Spleen (tissue), 11 donors: ENCODE data around the gene IL36RN. TPM values are rescaled to one million over a fixed set of nuclear protein-coding genes. Genes with fewer than 3 reads are reported as not detected.

Experiments
- DNase-seq: peaks from one replicate; pipeline ENCODE4 v3.0.0-alpha.2; 2020
- H3K27ac ChIP-seq, 8 donors: fragments of 200-600 bp; sonication (generic) in 7 of 8; 1 replicate in 4 of 8; 2 replicates in 4 of 8; pipeline versions ENCODE4 v1.5.0 to v1.8.0; 2016 to 2021; ENCODE audit warnings: inconsistent platforms in 4 of 8, mild to moderate bottlenecking in 4 of 8, moderate library complexity in 1 of 8
- H3K27me3 ChIP-seq, 7 donors: fragments of 200-600 bp; sonication (generic) in 6 of 7; replicated peaks in 1 of 7; 1 replicate in 4 of 7; 2 replicates in 3 of 7; pipeline versions ENCODE4 v1.5.0 to v1.8.0; 2016 to 2021; ENCODE audit warnings: inconsistent platforms in 3 of 7, mild to moderate bottlenecking in 1 of 7
- H3K36me3 ChIP-seq, 6 donors: fragments of 200-600 bp; sonication (generic) in 5 of 6; 1 replicate in 4 of 6; 2 replicates in 2 of 6; pipeline versions ENCODE4 v1.5.0 to v1.8.0; 2016 to 2021; ENCODE audit warnings: inconsistent platforms in 2 of 6
- H3K4me1 ChIP-seq, 6 donors: fragments of 200-600 bp; sonication (generic) in 5 of 6; 1 replicate in 3 of 6; 2 replicates in 3 of 6; pipeline versions ENCODE4 v1.5.0 to v1.8.0; 2016 to 2021; ENCODE audit warnings: inconsistent platforms in 3 of 6
- H3K4me3 ChIP-seq, 8 donors: fragments of 200-600 bp; sonication (generic) in 7 of 8; 1 replicate in 4 of 8; 2 replicates in 4 of 8; pipeline versions ENCODE4 v1.5.0 to v1.8.0; 2016 to 2021; ENCODE audit warnings: inconsistent platforms in 4 of 8, mild to moderate bottlenecking in 4 of 8, moderate library complexity in 2 of 8
- H3K9me3 ChIP-seq, 8 donors: fragments of 200-600 bp; sonication (generic) in 7 of 8; 1 replicate in 4 of 8; 2 replicates in 4 of 8; pipeline versions ENCODE4 v1.5.0 to v1.8.0; 2016 to 2021; ENCODE audit warnings: inconsistent platforms in 4 of 8
- POLR2A ChIP-seq, 3 donors: fragments of 450-650 bp; IDR thresholded peaks; one replicate each; pipeline ENCODE4 v1.5.1; 2017; ENCODE audit warnings: antibody characterized with exemption in 3 of 3, mild to moderate bottlenecking in 1 of 3
- POLR2AphosphoS5 ChIP-seq, 3 donors: sonication (generic); formaldehyde crosslinking; IDR thresholded peaks; one replicate each; pipeline ENCODE4 v1.5.1; 2017; ENCODE audit warnings: antibody characterized with exemption in 3 of 3
- WGBS, 5 donors: extraction: QIAGEN DNeasy Blood & Tissue Kit in 3 of 5; methylation state at CpG; one replicate each; pipeline versions ENCODE4 v1.1.5 to v1.1.7; 2013 to 2018; 5-methylcytosine and 5-hydroxymethylcytosine counted together
- intact Hi-C: fragments of 100-400 bp; cut with DNase I; formaldehyde crosslinking; loops from one replicate; pipeline ENCODE4 v1.15.0; 2023; ENCODE audit warnings: low total_unique reads
- polyA plus RNA-seq, 3 donors: library from polyadenylated mRNA; stranded (reverse); fragments of 200-250 nt; gene quantifications; one replicate each; pipeline ENCODE4 v1.2.1, GENCODE V29; 2013
- total RNA-seq, 7 donors: library from RNA; depleted of rRNA in 3 of 7; stranded (reverse); fragments of >200 nt in 3 of 7; fragmentation: NEBNext Ultra II Directional in 4 of 7; extraction: Animal tissue kit (Norgen Biotek cat#: 25700) in 4 of 7; gene quantifications; one replicate each; pipeline versions ENCODE4 v1.1.0 to v1.2.1, GENCODE V29; 2016 to 2021
- TF ChIP-seq, protein P1 (sequence below), 11 experiments: fragments of 200-600 bp in 7 of 11; fragments of 450-650 bp in 4 of 11; sonication (generic) in 4 of 11; IDR thresholded peaks in 8 of 11; conservative IDR thresholded peaks in 3 of 11; 1 replicate in 7 of 11; 2 replicates in 4 of 11; pipeline versions ENCODE4 v1.4.0 to v1.8.0; 2016 to 2021; ENCODE audit warnings: antibody characterized with exemption in 11 of 11, inconsistent platforms in 4 of 11, mild to moderate bottlenecking in 1 of 11
- donor health status: healthy with polysubstance abuse.
- donor health status: DM: no; HTN: no; CAD: no; lungs with moderate emphysema.
- donor health status: DM: no; HTN: no; CAD: no.
- donor health status: Bipolar disorder and iron deficiency.
- donor health status: healthy.
- donor health status: DM: no; HTN: no; CAD: no.
- donor health status: DM: yes; HTN: yes; CAD: no.

Gene IL36RN
- total and polyA plus RNA-seq, 10 donors = not detected

GRCh38 chr2:113076954-113077669, 18.1 kb downstream of the IL36RN start:
- intact Hi-C loops = no loop called here
- WGBS, 5 donors = 63 to 94% (median 67%) methylated on average over 3 of the region's 3 CpGs

GRCh38 chr2:113077921-113078320, 18.9 kb downstream of the IL36RN start:
- Histone ChIP-seq H3K27me3 (peaks cover 0 to 32% (median 0%) of the 10 kb centered on the region in 7 donors), H3K9me3 (no peaks in the 10 kb centered on the region), H3K4me1 (no peaks in the 10 kb centered on the region), H3K27ac (no peak overlapping the region), H3K4me3 (no peak overlapping the region), H3K36me3 (no peaks in the 10 kb centered on the region)
- intact Hi-C loops = no loop called here
- TF ChIP-seq, protein P1, sequence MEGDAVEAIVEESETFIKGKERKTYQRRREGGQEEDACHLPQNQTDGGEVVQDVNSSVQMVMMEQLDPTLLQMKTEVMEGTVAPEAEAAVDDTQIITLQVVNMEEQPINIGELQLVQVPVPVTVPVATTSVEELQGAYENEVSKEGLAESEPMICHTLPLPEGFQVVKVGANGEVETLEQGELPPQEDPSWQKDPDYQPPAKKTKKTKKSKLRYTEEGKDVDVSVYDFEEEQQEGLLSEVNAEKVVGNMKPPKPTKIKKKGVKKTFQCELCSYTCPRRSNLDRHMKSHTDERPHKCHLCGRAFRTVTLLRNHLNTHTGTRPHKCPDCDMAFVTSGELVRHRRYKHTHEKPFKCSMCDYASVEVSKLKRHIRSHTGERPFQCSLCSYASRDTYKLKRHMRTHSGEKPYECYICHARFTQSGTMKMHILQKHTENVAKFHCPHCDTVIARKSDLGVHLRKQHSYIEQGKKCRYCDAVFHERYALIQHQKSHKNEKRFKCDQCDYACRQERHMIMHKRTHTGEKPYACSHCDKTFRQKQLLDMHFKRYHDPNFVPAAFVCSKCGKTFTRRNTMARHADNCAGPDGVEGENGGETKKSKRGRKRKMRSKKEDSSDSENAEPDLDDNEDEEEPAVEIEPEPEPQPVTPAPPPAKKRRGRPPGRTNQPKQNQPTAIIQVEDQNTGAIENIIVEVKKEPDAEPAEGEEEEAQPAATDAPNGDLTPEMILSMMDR (IDR thresholded peaks at IDR 0.05 in 8 of 11, conservative IDR thresholded peaks at IDR 0.05 in 3 of 11) = no peak
- TF ChIP-seq POLR2AphosphoS5 (IDR thresholded peaks at IDR 0.05) (no peak), POLR2A (IDR thresholded peaks at IDR 0.05) (no peak)
- DNase-seq = no peak
- WGBS, 5 donors = 63 to 100% (median 87%) methylated on average over 1 of the region's 1 CpG

More at GRCh38 chr2:113076954-113077669, 18.1 kb downstream of the IL36RN start:
- Histone ChIP-seq H3K27ac (no peak overlapping the region), H3K36me3 (no peaks in the 10 kb centered on the region), H3K27me3 (peaks cover 0 to 24% (median 0%) of the 10 kb centered on the region in 7 donors), H3K4me3 (no peak overlapping the region), H3K4me1 (no peaks in the 10 kb centered on the region), H3K9me3 (no peaks in the 10 kb centered on the region)
- DNase-seq = no peak
- TF ChIP-seq, protein P1 (IDR thresholded peaks at IDR 0.05 in 8 of 11, conservative IDR thresholded peaks at IDR 0.05 in 3 of 11) = no peak
- TF ChIP-seq POLR2A (IDR thresholded peaks at IDR 0.05) (no peak), POLR2AphosphoS5 (IDR thresholded peaks at IDR 0.05) (no peak)

DNA sequence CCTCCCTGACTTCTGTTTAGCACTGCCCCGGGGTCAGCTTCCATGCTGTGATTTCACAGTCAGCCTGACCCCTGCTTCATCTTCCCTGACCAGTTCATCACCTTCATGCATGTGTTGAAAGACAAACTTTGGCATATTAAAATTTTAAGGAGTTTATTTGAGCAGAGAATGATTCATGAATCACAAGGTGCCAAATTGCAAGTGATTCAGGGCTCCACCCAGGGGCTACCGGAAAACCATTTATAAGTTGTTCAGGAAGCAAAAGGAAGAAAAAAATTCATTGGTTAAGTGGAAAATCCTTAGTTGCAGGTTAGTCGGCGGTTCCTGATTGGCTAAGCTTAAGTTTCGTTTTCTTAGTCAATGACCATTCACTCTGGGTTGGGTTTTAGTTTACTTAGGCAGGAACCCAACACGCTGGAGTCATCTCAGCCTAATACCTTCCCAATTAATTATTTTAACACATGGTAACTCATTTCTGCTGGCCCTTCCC, 19.4 kb downstream of the IL36RN start:
- TF ChIP-seq, protein P1 (IDR thresholded peaks at IDR 0.05 in 8 of 11, conservative IDR thresholded peaks at IDR 0.05 in 3 of 11) = no peak
- TF ChIP-seq POLR2AphosphoS5 (IDR thresholded peaks at IDR 0.05) (no peak), POLR2A (IDR thresholded peaks at IDR 0.05) (no peak)

DNA sequence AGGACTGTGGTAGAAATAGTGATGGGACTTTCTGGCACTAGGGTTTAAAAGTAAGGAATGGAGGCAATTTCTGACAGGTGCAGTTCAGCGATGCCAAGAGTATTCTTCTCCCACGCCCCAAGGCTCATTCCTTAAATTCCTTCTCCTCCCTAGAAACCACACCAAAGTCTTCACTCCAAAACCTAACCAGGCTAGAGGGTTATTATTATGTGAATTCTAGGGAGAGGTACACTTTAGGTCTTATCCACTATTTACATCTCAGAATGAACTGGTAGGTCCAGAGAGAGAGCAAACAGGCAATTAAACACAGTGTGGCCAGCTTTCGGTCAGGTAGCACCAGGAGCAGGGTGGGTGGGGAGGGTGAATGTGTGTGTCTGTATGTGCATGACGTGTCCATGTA, 20.1 kb downstream of the IL36RN start:
- H3K4me1 ChIP-seq = no peaks in the 10 kb centered on the region
- H3K4me3 ChIP-seq = no peak overlapping the region
- no peak for DNase-seq
- H3K27me3 ChIP-seq = peaks cover 0 to 39% (median 0%) of the 10 kb centered on the region in 7 donors
- no peaks in the 10 kb centered on the region for H3K36me3 ChIP-seq
- intact Hi-C loops = no loop called here
- TF ChIP-seq POLR2A (IDR thresholded peaks at IDR 0.05) (no peak), POLR2AphosphoS5 (IDR thresholded peaks at IDR 0.05) (no peak)
- TF ChIP-seq, protein P1 (IDR thresholded peaks at IDR 0.05 in 8 of 11, conservative IDR thresholded peaks at IDR 0.05 in 3 of 11) = no peak
- H3K9me3 ChIP-seq = no peaks in the 10 kb centered on the region
- 84 to 92% (median 88%) methylated on average over 4 of the region's 4 CpGs for WGBS, 5 donors
- no peak overlapping the region for H3K27ac ChIP-seq

More for the DNA sequence above, 19.4 kb downstream of the IL36RN start:
- intact Hi-C loops = no loop called here
- Histone ChIP-seq H3K27ac (no peak overlapping the region), H3K27me3 (peaks cover 0 to 37% (median 0%) of the 10 kb centered on the region in 7 donors), H3K4me3 (no peak overlapping the region), H3K4me1 (no peaks in the 10 kb centered on the region), H3K36me3 (no peaks in the 10 kb centered on the region), H3K9me3 (no peaks in the 10 kb centered on the region)
- 59 to 76% (median 68%) methylated on average over 6 of the region's 6 CpGs for WGBS, 5 donors
- DNase-seq = no peak
